HG03135 (cell line): ENCODE measurements around the gene FAM53B.

Experiments
- ATAC-seq: cut with Tn5 transposase; IDR thresholded peaks from one replicate; pipeline ENCODE4 v1.9.1; 2021; ENCODE audit warnings: mild to moderate bottlenecking, moderate library complexity; ENCODE audit not compliant: unreplicated experiment

Gene FAM53B

DNA sequence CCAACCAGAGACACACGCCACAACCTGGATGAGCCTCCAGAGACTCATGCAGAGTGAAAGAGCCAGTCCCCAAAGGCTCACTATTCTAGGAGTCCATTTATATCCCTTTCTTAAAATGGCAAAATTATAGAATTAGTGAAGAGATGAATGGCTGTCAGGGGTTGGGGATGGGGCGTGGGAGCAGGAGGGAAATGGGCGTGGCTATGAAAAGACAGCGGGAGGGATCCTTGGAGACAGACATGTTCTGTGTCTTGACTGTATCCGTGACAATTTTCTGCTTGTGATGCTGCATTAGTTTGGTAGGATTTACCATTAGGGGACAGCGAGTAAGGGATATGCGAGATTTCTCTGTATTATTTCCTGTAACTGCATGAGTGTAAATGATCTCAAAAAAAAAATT, 33.0 kb downstream of the FAM53B start:
- ATAC-seq, result no peak

DNA sequence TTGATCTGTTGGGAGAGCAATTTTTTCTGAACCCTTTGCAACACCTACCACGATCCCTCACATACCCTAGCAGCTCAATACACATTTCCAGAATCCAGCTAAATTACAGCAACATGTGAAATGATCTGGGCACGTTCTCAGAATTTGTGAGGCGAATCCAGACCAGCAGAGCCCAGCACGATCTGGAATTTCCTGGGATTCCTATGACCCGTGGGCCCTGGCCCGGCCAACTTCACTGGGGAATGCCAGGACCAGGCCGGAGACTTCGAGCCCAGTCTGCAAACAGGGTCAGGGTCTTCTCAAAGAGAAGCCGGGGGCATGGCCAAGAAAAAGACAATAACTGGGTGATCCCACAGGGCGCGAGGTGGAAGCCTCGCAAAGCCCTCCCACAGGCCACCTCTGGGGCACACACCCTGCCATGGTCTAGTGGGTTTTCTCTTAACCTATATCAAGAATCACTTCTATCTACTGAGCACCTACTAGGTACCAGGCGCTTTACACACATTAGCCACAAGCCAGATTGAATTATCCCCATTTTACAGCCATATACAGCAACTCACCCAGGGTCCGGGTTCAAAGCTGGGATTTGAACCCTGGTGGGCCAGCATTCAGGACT, 33.8 kb downstream of the FAM53B start:
- no peak for ATAC-seq

DNA sequence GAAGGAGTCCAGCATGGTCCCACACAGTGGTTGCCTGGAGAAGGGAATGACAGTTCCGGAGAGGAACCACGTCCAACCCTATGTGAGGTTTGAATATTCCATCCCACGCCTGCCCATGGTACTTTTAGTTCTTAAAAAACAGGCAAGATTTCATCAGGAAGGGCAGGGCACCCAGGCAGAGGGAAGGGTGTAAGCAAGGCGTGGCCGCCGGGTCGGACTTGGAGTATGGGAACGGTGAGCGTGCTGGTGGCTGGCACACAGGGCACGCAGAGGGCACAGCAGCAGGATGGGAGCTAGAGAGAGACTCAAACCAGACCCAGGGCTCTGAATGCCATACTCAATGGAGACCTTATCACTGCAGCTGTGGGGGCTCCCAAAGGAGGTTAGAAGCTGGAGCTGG, 34.3 kb downstream of the FAM53B start:
- no peak for ATAC-seq

DNA sequence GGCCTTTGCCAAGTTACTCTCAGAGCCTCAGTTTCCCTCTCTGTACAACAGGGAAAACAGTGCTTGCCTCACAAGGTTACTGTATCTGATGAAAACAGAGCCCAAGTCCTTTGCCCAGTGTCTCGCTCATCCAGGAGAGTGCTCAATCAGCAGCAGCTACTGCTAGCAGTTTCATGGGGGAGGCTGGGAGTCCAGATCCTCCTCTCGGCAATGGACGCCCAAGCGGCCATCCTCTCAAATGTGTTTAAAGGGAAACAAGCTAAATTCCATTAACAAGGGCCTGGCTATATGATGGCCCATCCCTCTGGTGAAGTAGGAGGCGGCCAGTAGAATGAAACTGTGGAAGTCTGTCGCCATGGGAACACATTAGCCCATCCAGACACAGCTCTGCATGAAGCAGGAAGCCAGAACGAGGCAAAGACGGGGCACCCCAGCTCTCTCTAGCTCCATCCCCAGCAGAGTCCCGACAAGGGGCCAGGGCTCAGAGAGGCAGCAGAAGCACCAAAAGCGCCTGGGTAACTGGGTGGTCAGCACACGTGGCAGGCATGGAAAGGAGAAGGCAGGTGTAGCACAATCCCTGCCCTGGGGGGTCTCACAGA, 35.2 kb downstream of the FAM53B start:
- no peak for ATAC-seq

DNA sequence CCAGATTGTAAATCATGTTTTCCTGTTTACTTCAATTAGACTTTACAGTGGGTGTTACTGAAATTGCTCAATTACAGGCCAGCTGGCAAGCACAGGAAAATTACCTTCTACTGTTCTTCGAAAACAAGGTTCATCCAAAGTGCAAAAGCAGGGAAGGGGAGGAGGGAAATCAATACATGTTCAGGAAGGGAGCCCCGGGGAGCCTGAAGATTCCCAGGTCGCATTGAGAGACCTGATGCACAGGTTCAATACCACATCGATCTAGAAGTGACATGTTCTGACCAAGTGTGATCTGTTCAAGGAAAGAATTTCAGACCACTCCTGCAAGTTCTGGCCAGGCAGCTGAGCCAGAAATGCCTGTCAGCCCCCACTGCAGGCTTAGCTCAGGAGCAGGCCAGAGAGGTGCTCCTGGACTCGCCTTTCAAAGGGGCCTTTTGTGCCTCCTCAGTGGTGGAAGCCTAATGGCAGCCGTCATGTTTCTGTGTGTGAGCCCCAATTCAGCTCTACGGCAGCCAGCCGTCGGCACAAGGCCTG, 35.9 kb downstream of the FAM53B start:
- no peak for ATAC-seq

DNA sequence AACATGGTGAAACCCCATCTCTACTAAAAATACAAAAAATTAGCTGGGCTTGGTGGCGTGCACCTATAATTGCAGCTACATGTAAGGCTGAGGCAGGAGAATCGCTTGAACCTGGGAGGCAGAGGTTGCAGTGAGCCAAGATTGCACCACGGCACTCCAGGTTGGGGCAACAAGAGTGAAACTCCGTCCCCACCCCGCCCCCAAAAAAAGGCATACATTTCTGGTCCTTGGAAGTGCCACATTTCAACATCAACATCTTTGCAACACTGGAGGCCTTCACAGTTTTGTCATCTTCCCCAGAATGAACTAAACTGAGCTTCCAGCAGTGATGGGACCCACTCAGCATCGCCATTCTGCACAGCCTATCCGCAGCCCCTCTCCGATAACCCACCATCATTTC, 36.6 kb downstream of the FAM53B start:
- no peak for ATAC-seq

DNA sequence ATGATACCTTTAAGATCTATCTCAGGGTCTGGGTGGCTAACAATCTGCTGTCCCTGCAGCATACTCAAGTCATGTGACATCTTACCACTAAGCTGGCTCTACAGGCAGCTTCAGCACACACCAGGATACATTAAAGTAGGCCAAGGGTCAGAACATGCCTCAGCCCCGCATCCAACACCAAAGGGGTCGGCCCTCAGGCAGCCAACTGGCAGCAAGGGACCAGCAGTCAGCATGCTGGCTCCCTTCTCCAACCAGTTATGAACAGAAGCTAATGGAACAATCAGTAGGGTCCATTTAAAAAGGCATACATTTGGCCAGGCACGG, 37.1 kb downstream of the FAM53B start:
- ATAC-seq, result no peak

DNA sequence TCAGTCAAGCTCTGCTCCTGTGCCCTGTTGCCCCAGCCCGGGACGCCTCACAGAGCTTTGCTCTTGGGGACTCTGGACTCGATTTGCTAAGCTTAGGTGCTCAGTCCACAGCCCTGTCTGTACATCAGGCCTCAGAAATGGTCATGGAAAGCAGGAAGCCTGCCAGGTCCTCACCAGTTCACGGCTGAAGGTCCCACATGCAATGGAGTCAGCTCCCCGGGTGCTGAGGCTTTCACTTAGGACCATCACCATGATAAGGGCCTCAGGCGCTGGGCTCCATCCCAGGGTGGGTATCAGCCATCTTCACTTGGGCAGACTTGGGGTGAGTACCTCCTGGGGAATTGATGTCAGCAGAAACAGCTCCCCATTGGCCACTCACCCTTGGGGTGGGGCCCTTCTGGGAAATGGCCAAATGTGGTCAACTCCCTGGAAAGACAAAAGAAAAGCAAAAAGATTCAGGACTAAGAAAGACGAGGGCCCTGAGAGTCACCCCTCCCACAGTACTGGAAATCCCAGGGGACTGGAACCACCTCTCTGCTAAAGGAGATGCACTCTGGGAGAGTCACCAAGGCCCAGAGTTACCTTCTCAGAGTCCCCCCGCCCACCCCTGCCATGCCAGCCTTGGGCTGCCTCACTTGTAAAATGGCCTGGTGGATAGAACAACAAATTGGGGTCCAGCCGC, 37.6 kb downstream of the FAM53B start:
- no peak for ATAC-seq

DNA sequence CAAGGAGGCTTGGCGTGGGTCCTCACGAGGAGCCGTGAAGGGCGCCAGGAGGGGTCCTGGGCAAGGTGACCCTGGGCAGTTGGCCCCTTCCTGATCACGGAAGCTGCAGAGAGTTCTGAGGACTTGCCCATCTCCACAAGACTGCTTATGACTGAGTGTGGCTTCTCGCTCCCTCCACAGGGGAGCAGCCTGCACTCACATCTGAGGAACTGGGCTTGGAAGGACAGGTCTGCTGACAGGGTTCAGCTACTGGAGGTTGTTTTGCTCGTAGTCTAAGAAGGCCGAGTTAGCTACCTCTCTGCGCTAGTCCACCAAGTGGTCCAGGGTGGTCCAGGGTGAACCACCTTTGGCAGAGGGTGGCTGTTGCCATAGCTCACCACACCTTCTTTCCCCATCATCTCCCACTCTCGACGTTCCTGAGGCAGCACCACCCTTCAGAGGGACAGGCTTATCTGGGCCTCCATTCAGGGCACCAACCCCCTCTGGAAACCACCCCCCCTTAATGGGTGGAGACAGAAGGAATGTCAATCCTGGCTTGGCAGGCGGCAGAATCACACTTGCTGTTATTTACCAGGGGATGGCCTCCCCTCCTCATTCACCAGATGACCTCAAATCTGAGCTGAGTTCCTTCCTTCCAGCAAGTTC, 38.2 kb downstream of the FAM53B start:
- ATAC-seq, result no peak

DNA sequence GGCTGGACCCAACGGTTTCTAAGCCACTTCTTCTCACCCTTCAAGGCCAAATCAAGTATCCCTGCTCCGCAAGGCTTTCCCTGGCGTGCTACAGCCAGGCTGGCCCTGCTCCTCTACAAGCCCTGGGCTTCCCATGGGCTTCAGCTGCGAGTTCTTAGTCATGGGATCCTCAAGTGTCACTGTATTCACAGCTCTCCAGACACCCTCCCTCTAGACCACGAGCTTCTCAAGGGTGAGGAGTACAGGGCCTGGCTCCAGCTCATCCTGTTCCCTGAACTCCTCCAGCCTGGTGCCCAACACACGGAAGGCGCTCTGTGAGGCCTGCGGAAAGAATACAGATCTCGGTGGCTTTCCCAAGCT, 38.8 kb downstream of the FAM53B start:
- ATAC-seq, result no peak

DNA sequence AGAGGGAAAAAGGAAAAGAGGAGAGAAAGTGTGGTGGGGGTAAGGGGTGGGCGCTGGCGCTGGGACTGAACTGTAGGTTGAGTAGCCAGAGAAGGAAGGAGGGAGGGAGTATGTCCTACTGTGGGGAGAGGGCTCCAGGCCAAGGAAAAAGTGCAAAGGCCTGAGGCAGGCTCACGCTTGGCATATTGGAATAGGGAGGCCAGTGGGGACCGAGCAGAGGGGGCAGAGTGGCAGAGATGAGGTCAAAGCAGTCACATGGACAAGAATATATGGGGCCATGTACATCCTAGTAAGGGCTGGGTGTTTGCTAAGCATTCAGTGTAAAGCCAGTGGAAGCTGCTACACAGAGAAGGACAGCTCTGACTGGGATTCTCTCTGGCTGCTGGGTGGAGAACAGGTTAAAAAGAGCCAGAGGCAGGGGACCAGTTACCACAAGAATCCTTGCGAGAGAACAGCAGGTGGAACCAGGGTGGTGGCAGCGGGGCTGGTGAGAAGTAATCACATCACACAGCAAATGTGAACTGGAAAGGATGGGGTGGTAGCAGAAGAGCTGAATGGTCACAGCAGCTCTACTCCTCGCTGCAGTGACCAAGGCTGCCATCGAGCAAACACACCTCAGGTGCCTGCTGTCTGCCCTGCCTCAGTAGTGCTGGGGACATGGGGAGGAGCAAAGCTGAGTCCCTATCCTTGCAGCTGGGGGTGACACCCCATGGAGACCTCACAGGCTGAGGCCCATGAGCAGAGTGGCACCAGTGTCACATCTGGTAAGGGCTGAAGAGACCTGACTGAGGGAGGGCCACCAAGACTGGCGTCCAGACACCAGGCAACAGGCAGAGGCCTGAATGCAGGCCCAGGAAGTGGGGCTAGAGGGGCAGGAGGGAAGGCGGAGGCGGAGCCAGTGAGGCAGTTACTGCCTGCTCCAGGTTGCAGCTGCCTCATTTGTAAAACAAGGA, 39.5 kb downstream of the FAM53B start:
- no peak for ATAC-seq

DNA sequence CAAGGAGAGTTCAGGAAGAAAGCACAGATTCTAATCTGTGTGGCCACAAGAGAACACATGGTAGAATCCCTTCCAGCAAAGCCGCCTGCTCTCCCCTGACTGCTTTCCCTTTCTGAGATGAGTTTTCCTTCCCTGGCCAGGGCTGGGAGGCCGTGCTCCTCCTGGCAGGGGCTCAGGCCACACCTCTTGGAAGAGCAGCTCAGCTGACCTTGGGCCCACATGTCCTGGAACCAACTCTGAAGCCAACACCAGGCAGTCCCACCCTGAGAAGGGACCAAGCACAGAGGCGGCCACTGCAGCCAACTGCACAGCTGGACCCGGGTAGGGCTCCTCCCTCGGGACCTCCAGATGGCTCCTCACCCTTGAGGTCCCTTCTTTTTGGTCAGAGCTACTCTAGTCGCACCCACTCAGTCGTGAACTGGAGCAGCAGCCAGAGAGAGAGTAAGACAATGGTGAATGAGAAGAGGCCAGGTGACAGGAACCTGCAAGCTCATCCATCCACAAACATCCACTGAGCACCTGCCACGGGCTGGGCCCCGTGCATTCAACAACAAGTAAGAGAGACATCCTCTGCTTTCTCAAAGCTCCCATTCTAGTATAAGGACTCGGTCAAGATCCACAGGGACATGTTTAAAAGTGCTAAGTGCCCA, 40.3 kb downstream of the FAM53B start:
- ATAC-seq, result no peak

DNA sequence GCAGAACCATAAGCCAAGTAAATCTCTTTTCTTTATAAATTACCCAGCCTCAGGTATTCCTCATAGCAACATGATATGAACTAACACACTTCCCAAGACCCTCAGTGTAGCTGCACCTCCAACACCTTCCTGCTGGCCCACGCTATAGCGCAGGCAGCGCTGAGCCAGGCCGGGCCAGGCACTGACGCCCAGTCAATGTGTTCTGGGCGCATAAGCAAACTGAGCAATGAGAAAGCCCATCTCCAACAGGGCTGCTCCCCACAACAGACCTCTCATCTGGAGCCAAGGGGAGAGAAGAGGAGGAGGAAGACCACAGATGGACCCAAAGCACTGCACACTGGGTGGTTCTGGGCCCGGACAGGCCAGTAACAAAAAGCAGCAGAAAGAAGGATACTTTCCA, 40.8 kb downstream of the FAM53B start:
- ATAC-seq, result no peak

DNA sequence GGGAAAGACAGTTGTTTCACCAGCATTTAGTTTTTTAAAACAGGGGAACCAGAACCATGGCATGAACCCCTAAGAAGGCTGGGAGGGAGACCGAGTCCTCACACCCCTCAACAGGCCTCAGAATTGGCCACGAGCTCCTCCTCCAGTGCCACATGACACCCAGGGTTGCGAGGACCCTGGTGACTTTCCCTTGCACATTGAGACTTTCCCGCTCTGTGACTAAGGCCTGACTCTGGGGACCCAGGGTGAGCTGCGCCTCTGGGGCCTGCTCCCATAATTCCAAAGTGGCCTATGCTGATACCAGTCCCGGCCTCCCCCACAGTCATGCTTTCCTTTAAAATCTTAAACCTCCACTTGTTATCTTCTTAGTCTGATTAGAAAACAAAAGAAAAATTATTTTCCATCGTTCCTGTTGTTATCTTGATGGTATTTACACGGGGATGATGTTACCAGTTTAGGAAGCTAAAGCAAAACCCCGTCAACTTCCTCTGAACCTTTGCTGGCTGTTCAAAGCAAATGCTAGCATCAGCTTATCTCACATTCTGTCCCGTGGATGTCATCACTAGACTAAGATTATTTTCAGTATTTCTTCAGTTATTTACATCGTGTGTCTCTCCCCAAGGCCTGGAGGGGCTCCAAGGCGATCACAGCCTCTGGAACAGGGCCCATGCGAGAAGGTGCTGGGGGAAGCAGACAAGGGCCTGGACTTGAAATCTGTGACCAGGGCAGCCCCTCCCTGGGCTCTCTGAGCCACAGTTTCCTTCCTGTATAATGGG, 42.1 kb downstream of the FAM53B start:
- no peak for ATAC-seq

DNA sequence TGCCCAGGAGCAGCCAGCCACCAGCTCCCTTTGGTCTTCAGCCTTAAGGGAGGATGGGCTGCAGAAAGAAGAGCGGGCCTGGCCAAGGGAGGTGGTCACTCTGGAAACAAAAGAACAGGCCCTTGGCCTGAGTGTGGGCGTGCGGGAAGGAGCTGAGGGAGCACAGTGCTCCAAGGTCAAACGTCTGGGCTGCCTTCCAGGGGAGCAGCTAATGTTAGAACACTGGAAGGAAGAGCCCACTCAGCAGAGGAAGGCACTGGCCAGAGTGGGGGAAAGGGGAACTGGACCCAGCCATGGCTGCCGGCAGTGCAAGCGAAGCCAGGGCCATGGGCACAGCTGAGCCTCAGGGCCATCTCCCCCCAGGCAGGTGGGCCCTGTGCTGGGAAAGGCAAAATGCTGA, 42.7 kb downstream of the FAM53B start:
- ATAC-seq, result no peak

DNA sequence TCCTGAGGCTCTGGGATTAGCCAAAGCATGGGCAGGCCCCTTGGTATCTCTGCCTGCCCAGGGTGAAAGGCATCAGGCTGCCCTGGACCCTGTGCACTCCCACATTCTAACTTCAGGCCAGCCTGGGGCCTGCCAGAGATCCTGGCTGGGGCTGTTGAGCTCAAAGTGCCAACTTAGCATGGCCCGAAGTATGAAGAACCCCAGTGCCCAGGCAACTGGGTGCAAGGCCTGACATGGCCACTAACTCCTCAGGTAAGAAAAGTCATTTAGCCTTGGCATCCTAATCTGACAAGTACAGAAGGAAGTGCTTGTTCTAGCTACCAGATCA, 43.2 kb downstream of the FAM53B start:
- no peak for ATAC-seq

DNA sequence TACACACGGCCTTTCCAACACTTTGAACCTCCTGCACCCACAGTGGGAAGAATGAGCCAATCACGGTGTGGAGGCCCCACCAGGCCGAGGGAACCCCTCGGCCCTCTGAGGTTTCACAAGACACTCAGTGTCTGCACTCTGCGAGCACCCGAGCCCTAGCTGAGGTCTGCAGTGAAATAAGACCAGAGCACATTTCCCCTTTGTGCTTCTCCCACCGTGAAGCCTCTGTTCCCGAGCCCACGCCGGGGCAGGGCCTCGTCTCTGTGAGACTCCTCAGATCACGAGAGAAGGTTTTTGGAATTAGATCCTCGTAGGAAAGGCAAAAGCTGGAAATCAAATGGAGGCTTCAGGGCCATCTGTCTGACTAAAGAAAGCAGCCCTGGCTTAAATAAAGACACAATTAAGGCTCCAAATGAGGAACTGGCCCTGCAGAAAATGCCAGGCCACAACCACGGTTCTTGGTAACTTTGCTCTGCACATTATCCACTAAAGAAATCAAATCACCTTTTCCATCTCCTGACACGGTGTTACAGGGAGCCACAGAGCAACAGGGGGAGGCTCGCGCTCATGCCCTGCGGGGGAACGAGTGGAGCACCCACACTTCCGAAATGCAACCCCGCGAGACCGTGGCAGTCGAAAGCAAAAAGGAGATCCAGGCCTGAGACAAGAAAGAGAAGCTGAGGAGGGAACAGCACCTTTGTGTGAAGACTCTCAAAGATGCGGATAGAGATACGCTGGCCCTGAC, 43.7 kb downstream of the FAM53B start:
- no peak for ATAC-seq

DNA sequence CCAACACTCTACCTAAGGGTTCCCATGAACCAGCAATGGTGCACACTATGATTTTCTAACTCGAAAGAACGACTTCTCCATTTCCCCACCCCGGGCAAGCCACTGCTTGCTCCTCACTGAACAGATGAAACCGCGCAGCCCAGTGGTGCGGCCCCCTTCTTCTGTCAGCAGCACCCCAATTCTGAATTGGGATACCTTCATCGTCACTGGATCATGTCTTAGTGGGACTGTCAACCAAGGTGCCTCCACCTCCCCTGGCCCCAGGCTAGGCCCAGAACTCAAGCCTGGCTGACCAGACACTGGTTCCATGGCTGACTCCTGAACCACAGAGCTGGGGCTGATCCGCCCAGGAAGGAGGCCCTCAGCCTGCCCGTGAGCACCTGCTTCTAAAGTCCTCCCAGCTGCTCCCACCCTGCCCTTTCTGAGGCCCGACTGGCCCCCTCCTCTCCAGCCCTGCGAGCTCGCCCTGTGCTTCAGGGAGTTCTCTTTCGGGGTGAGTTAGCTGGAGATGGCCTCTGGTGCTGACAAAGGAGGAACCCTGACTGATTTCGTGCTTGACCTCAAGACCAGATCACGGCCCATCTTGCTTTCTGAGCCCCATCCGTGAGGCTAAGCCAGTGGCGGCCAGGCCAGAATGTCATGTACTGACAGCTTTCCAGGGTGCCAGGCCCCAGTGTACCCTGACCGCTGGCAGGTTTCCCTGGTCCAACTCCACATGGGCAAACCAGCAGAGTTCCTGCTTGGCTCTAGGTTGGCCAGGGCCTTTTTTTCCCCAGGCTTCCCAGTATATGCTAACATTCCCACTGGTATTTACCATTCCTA, 44.5 kb downstream of the FAM53B start:
- ATAC-seq, result no peak
